Measurements from ENCODE around the gene HPS4.

Gene HPS4

DNA sequence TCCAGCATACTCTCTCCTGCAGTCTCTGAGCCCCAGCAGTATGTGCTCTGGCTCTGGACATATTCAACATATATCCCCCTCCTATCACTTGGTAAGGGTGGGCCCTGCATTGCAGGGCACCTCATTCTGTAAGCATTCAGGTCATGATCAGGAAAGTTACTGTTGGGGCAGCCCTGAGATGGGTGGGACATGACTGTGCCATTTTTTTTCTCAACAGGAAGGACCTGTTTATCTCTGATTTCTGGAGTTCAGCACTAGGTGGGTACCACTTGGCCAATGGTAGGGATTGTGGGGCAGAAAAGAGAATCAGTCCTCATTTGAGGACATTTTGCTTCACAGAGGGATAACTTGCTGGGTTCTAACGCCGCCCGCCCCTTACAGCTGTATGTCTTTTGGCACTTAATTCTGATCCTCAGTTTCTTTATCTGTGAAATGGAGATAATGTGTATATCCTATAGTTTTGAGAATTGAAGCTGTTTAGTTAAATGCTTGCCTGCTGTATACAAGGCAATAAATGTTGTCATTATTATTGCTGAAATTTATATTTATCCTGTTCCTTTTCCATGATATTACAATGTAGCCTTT, 2.3 kb upstream of the HPS4 start:
- Mint-ChIP-seq H3K27me3 (no peaks in the 10 kb centered on the region), H3K4me1 (peaks cover 50% of the 10 kb centered on the region), H3K4me3 (no peak overlapping the region), H3K36me3 (peaks cover 35% of the 10 kb centered on the region), H3K9me3 (no peaks in the 10 kb centered on the region), H3K27ac (peak overlapping the region; percentile 75)
- no peak for DNase-seq
- CTCF ChIA-PET = interaction anchor here (0.6 to 1.8 kb wide), 3 partner anchors 17 to 158 kb away, joined by 3 to 12 read pairs (median 4); no protein-coding TSS in a partner anchor

DNA sequence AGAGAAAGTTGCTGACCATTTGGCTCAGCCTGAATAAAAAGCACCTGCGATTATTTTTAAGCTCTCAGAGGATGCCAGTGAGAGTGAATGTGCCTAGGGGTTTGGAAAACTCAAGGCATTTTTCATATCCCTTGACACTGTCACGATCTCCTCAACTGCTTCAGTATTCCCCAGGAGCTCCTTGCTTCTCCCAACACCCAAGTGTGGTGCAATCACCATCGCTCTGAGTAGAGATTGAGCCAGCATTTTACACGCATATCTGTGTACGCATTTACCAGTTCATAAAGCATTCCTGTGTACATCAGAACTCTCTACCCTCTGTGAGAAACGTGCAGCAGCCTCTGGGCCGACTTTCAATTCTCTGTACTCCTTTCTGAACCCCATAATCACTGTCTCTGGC, 1.4 kb upstream of the HPS4 start:
- Mint-ChIP-seq H3K36me3 (peaks cover 32% of the 10 kb centered on the region), H3K27me3 (no peaks in the 10 kb centered on the region), H3K9me3 (no peaks in the 10 kb centered on the region), H3K27ac (peak overlapping the region; percentile 75), H3K4me3 (peak overlapping the region; percentile 36), H3K4me1 (peaks cover 57% of the 10 kb centered on the region)
- CTCF ChIA-PET = interaction anchor here (0.6 to 1.8 kb wide), 2 partner anchors 18 to 70 kb away, joined by 3 to 12 read pairs; no protein-coding TSS in a partner anchor
- DNase-seq = no peak

DNA sequence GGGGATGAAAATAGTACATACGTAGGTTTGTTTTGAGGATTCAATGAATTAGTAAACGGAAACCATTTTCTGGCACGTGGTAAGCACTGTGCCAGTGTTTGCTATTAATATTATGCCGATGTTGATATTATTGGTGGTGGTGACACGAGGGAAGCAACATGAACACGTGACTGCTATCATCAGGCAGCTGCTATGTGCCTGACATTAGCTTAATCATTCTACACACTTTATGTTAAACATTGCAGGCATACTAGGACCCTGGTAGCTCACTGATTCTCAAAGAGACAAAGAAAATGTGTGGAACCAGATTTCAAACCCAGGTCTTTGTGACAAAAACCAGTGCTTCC, 750 bp upstream of the HPS4 start:
- no peaks in the 10 kb centered on the region for H3K9me3 Mint-ChIP-seq
- H3K27ac Mint-ChIP-seq = peak overlapping the region; percentile 89
- peak overlapping the region; percentile 92 for H3K4me3 Mint-ChIP-seq
- no peaks in the 10 kb centered on the region for H3K27me3 Mint-ChIP-seq
- CTCF ChIA-PET = interaction anchor here (0.9 to 1.8 kb wide), 5 partner anchors 10 to 188 kb away, joined by 3 to 12 read pairs (median 4); no protein-coding TSS in a partner anchor
- H3K36me3 Mint-ChIP-seq = peaks cover 33% of the 10 kb centered on the region
- peaks cover 64% of the 10 kb centered on the region for H3K4me1 Mint-ChIP-seq
- no peak for DNase-seq

DNA sequence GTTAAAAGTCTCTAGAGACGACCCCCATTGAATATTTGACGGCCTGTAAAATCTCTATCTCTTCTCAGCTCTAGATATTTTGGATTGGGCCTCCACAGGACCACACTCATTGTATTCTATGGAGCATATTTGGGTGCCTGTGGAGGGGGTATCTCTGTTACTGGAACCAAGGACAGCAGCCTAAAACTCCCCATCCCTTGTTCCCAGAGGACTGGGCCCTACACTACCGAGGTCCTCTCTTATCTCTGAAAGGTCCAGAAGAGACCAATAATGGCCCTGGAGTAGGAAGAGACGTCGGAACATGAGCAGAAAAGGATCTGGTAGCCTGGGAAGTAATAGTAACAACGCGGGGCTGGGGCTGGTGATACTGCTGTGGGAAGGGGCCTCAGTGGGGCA, 542 bp downstream of the HPS4 start:
- Mint-ChIP-seq H3K27ac (peak overlapping the region; percentile 89), H3K27me3 (no peaks in the 10 kb centered on the region), H3K36me3 (peaks cover 30% of the 10 kb centered on the region), H3K4me3 (peak overlapping the region; percentile 92), H3K9me3 (no peaks in the 10 kb centered on the region), H3K4me1 (peaks cover 71% of the 10 kb centered on the region)
- CTCF ChIA-PET = interaction anchor here (0.9 to 2.1 kb wide), 7 partner anchors 17 to 196 kb away, joined by 3 to 6 read pairs (median 4); no protein-coding TSS in a partner anchor
- DNase-seq = no peak

DNA sequence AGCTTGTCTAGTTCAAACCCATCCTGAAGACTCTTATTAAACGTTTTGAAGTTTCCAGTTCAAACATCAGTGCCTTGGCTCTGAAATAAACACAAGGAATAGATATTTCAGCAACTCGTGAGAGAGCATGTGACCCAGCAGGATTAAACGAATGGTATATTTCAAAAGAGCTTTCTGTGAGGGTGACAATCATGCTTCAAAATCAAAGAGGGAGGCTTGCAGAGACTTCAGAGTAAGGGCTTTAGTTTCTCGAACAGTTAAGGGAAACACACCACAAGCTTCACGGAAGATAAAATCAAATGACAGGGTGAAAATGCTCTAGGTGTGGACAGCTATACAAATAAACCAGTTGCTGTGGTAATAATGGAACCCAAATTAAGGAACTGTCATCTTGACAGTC, 1.4 kb downstream of the HPS4 start:
- Mint-ChIP-seq H3K27ac (peak overlapping the region; percentile 69), H3K9me3 (no peaks in the 10 kb centered on the region), H3K27me3 (no peaks in the 10 kb centered on the region), H3K36me3 (peaks cover 33% of the 10 kb centered on the region), H3K4me3 (peak overlapping the region; percentile 92), H3K4me1 (peaks cover 79% of the 10 kb centered on the region)
- DNase-seq = no peak
- CTCF ChIA-PET = interaction anchor here (0.9 to 2.1 kb wide), 4 partner anchors 21 to 197 kb away, joined by 3 to 10 read pairs (median 5); no protein-coding TSS in a partner anchor

DNA sequence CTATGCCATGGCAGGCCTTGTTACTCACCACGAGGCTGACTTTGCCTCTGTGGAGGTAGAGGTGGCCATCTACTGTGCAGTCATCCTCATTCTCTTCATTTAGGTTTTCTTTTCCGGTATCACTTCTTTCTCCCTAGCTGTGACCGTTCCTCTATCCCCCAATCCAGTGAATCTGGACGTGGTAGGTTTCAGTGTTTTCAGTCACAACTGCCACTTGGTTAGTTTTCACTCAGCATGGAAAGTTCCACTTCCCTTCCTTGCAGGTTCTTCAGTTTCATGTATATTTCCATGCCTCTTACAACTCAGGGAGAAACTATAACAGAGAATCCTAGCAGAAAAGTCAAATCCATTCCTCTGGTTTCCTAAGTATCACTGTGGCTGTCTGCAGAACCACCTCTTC, 1.9 kb downstream of the HPS4 start:
- DNase-seq = no peak
- Mint-ChIP-seq H3K9me3 (no peaks in the 10 kb centered on the region), H3K27me3 (no peaks in the 10 kb centered on the region), H3K36me3 (peaks cover 35% of the 10 kb centered on the region), H3K4me3 (peak overlapping the region; percentile 92), H3K4me1 (peaks cover 82% of the 10 kb centered on the region), H3K27ac (no peak overlapping the region)
- CTCF ChIA-PET = interaction anchor here (0.9 to 2.1 kb wide), 5 partner anchors 20 to 197 kb away, joined by 3 to 10 read pairs (median 6); no protein-coding TSS in a partner anchor

DNA sequence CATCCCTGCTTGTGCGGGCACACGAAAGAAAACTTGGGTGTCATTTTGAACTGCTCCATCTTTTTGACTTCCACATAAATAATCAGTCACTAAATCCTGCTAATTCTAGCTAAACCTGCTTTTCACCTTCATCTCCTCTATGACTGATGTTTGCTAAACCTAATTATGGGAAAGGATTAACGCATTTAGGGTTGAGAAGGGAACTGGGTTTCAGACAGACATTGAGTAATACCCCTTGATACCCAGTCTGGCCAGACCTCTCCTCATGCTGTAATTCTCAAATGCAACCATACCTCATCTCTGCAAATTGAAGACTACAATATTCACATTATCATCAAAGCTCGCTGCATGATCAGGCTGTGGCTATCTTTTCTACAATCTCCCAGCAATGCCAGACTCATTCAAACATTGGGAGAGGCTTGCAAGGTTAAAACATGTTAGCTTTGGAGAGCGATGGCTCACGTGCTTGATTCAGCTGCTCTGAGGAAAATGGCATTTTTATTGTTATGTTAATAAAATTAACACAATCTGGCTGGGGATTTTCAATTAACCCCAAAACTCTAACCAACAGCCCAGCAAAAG, 2.4 kb downstream of the HPS4 start:
- Mint-ChIP-seq H3K36me3 (peaks cover 37% of the 10 kb centered on the region), H3K4me3 (no peak overlapping the region), H3K27ac (no peak overlapping the region), H3K27me3 (no peaks in the 10 kb centered on the region), H3K9me3 (no peaks in the 10 kb centered on the region), H3K4me1 (peaks cover 82% of the 10 kb centered on the region)
- no peak for DNase-seq
- CTCF ChIA-PET = interaction anchor here (0.9 to 1.5 kb wide), 3 partner anchors 20 to 198 kb away, joined by 3 to 10 read pairs (median 10); no protein-coding TSS in a partner anchor

DNA sequence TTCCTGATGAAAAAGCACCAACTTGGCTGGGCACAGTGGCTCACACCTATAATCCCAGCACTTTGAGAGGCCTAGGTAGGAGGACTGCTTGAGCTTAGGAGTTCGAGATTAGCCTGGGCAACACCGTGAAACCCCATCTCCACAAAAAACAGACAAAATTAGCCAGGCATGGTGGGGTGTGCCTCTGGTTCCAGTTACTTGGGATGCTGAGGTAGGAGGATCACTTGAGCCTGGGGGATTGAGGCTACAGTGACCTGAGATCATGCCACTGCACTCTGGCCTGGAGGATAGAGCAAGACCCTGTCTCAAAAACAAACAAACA, 3.0 kb downstream of the HPS4 start:
- Mint-ChIP-seq H3K4me3 (peak overlapping the region; percentile 4), H3K27me3 (no peaks in the 10 kb centered on the region), H3K36me3 (peaks cover 37% of the 10 kb centered on the region), H3K27ac (no peak overlapping the region), H3K9me3 (no peaks in the 10 kb centered on the region), H3K4me1 (peaks cover 76% of the 10 kb centered on the region)
- DNase-seq = no peak
- CTCF ChIA-PET = interaction anchor here (1.5 kb wide), 1 partner anchor 22 kb away, joined by 10 read pairs; no protein-coding TSS in a partner anchor

DNA sequence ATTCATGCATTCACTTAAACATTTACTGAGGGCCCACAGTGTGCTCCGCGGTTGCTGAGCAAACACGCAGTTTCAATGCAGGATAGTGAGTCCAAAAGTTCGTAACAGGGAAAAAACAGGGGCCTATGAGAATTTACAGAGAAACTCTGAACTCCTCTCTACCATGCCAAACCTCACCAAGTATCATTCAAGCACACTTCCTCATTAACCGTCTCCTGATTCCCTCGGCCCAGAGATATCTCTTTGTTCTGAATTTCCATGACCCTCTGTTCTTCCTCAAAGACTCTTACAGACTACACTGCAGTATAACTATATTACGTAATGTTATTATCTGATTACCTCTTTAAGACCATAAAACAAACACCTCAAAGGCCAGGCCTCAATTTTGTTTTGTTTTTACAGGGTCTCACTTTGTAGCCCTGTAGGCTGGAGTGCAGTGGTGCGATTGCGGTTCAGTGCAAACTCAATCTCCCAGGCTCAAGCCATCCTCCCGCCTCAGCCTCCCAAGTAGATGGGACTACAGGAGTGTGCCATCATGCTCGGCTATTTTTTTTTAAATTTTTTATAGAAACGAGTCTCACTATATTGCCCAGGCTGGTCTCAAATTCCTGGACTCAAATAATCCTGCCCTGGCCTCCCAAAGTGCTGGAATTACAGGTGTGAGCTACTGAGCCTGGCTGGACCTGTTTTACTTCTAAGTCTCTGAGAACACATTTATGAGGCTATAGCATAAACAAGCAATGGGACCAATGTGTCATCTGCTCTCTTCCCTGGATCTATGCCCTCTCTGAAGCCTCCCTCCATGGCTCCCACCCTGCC, 3.6 kb downstream of the HPS4 start:
- Mint-ChIP-seq H3K27me3 (no peaks in the 10 kb centered on the region), H3K27ac (peak overlapping the region; percentile 58), H3K9me3 (no peaks in the 10 kb centered on the region), H3K36me3 (peaks cover 38% of the 10 kb centered on the region), H3K4me1 (peaks cover 70% of the 10 kb centered on the region), H3K4me3 (peak overlapping the region; percentile 51)
- no peak for DNase-seq
- CTCF ChIA-PET = interaction anchor here (0.6 to 2.2 kb wide), 11 partner anchors 15 to 194 kb away, joined by 3 to 12 read pairs (median 5); no protein-coding TSS in a partner anchor

DNA sequence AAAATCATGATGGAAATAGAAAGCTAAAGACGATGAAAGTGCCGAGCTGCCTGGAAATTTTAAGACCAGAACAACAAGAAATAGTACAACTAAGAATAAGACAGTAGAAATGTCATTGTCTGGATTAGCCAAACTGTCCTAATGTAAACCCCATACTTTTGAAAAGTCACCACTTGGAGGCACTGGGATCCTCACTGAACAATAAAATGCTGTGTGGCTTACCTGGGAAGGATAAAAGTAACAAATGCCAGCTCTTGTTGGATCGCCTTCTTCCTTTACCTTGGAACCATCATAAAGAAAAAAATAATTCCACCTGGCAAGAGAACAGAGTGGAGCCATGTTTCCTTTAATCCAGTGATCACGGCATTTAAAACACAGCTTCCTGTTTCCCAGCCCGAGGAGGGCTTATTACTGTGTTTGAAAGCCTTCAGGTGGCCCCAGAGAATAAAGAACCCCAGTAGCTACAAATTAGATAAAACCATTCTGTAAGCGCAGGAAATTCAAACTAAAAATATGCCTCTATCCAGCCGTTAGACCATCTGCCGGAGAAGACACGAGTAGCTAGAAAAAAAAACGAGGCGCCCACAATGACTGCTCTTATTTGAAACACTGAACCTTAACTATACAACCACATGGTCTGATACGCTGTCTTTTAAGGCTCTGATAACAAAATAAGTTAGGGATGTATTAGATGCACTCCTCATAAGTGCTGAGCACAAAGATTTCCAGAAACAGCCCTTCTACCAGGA, 4.4 kb downstream of the HPS4 start:
- H3K36me3 Mint-ChIP-seq = peaks cover 43% of the 10 kb centered on the region
- no peaks in the 10 kb centered on the region for H3K27me3 Mint-ChIP-seq
- no peak for DNase-seq
- no peaks in the 10 kb centered on the region for H3K9me3 Mint-ChIP-seq
- H3K27ac Mint-ChIP-seq = peak overlapping the region; percentile 58
- H3K4me3 Mint-ChIP-seq = peak overlapping the region; percentile 51
- H3K4me1 Mint-ChIP-seq = peaks cover 66% of the 10 kb centered on the region
- CTCF ChIA-PET = interaction anchor here (0.6 to 2.2 kb wide), 12 partner anchors 16 to 195 kb away, joined by 3 to 12 read pairs (median 4); no protein-coding TSS in a partner anchor

DNA sequence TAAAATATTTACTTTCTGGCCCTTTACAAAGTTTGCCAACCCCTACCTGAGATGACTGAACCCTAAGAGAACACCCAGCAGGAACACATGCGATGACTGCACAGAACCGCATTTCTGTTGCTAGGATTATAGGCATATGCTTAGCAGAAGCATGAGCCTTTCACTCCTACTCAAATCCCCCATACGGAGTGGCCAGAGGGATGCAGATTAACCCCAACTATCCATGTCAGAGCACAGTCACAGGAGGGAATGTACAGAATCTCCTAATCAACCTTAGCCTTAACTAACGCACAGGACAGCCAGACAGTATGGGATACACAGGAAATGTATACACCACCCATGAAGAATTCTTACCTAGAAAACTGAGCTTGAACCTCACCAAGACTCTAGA, 6.2 kb downstream of the HPS4 start:
- Mint-ChIP-seq H3K4me1 (peaks cover 53% of the 10 kb centered on the region), H3K4me3 (no peak overlapping the region), H3K36me3 (peaks cover 48% of the 10 kb centered on the region), H3K9me3 (no peaks in the 10 kb centered on the region), H3K27ac (no peak overlapping the region), H3K27me3 (no peaks in the 10 kb centered on the region)
- CTCF ChIA-PET = interaction anchor here (0.5 to 1.3 kb wide), 2 partner anchors 13 to 16 kb away, joined by 3 to 4 read pairs; no protein-coding TSS in a partner anchor
- no peak for DNase-seq

DNA sequence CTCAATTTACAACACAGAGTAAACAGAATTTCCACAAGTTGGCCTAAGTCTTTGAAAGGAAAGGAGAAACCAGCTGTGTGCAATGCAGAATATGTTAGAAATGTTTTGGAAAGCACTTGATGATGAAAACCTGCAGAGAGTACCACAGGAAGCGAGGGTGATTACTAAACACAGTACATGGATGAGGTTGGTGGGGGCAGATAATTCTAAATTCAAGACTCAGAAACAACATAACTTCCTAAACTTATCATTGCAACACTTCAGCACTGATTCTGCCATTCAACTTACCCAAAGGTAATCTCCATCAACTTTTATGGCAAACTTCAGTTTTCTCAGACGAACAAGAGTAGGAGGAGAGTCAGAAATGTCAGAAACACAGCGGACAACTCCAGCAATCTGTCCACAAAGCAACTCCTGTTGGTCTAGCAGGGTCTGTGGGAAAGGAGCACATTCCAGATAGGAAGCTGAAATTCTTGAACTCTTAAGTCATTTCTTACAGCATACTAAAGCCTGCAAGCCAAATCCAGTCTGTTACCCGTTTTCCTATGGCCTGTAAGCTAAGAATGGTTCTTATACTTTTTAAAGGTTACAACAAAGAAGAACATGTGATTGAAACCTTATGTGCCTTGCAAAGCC, 6.8 kb downstream of the HPS4 start:
- CTCF ChIA-PET = interaction anchor here (0.6 to 1.3 kb wide), 2 partner anchors 16 to 275 kb away, joined by 3 to 4 read pairs; no protein-coding TSS in a partner anchor

DNA sequence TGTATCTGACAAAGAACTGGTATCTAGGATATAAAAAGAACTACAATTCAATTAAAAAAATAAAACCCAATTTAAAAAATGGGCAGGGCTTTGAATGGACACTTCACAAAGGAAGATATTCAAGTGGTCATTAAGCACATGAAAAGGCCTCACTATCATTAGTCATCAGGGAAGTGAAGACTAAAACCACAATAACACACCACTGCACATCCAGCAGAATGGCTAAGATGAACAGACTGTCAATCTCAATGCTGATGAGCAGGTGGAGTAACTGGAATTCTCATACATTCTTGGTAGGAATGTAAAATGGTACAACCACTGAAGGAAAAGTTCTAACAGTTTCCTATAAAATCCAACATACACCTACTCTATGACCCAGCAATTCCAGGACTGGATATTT, 8.9 kb downstream of the HPS4 start:
- Mint-ChIP-seq H3K27ac (no peak overlapping the region), H3K4me1 (peaks cover 28% of the 10 kb centered on the region), H3K9me3 (no peaks in the 10 kb centered on the region), H3K4me3 (no peak overlapping the region), H3K36me3 (peaks cover 62% of the 10 kb centered on the region), H3K27me3 (no peaks in the 10 kb centered on the region)
- CTCF ChIA-PET = no interaction called here
- no peak for DNase-seq

More for the DNA sequence above, 6.8 kb downstream of the HPS4 start:
- peaks cover 52% of the 10 kb centered on the region for H3K36me3 Mint-ChIP-seq
- no peaks in the 10 kb centered on the region for H3K27me3 Mint-ChIP-seq
- DNase-seq = no peak
- H3K4me3 Mint-ChIP-seq = no peak overlapping the region
- peaks cover 48% of the 10 kb centered on the region for H3K4me1 Mint-ChIP-seq
- no peaks in the 10 kb centered on the region for H3K9me3 Mint-ChIP-seq
- H3K27ac Mint-ChIP-seq = no peak overlapping the region
